Tibial nerve (tissue), 4 donors: Measurements from ENCODE around the gene CACYBP.

ENCODE experiments used
- EP300 ChIP-seq, 2 donors: sonication (generic); formaldehyde crosslinking; IDR thresholded peaks; one replicate each; pipeline ENCODE4 v1.6.1; 2017; ENCODE audit warnings: antibody characterized with exemption in 2 of 2, mild to moderate bottlenecking in 1 of 2
- POLR2A ChIP-seq, 2 donors: fragments of 450-650 bp; IDR thresholded peaks; one replicate each; pipeline ENCODE4 v1.6.1; 2017; ENCODE audit warnings: antibody characterized with exemption in 2 of 2, mild to moderate bottlenecking in 2 of 2, moderate library complexity in 2 of 2
- TF ChIP-seq, protein P1 (sequence below), 5 experiments: fragments of 200-600 bp in 3 of 5; fragments of 450-650 bp in 2 of 5; sonication (generic) in 3 of 5; IDR thresholded peaks; one replicate each; pipeline ENCODE4 v1.5.1; 2016 to 2019; ENCODE audit warnings: antibody characterized with exemption in 5 of 5, mild to moderate bottlenecking in 3 of 5, moderate library complexity in 2 of 5

DNA sequence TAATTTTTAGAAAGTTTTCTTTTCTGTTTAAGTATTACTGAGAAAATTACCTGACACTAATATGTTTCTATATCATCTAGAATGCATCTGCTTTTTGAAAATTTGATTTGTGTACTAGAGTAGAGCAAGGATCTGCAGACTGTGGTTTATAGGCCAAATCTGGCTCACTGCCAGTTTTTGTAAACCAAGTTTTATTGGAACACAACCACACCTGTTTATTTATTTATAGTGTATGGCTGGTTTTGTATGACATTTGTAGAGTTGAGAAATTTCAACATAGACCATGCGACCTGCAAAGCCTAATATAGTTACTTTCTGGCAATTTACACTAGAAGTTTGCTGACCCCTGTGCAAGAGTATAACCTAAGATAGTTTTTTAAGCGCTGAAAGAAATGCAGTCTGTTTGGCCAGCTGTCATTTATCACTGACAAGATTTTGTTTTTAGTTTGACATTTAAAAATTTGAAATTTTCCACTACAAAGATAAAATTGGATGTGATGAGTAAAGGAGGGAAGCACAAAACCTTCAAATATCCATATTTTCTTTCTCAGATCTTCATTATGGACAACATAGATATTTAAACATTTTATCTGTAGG, 36.1 kb upstream of the CACYBP start:
- TF ChIP-seq, protein P1, sequence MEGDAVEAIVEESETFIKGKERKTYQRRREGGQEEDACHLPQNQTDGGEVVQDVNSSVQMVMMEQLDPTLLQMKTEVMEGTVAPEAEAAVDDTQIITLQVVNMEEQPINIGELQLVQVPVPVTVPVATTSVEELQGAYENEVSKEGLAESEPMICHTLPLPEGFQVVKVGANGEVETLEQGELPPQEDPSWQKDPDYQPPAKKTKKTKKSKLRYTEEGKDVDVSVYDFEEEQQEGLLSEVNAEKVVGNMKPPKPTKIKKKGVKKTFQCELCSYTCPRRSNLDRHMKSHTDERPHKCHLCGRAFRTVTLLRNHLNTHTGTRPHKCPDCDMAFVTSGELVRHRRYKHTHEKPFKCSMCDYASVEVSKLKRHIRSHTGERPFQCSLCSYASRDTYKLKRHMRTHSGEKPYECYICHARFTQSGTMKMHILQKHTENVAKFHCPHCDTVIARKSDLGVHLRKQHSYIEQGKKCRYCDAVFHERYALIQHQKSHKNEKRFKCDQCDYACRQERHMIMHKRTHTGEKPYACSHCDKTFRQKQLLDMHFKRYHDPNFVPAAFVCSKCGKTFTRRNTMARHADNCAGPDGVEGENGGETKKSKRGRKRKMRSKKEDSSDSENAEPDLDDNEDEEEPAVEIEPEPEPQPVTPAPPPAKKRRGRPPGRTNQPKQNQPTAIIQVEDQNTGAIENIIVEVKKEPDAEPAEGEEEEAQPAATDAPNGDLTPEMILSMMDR (IDR thresholded peaks at IDR 0.05): no peak
- no peak for TF ChIP-seq POLR2A (IDR thresholded peaks at IDR 0.05)
- no peak for TF ChIP-seq EP300 (IDR thresholded peaks at IDR 0.05)
